GM21619 (cell line): ENCODE measurements around the gene NUP153.

ENCODE experiments used
- ATAC-seq: cut with Tn5 transposase; IDR thresholded peaks from one replicate; pipeline ENCODE4 v1.9.1; 2021; ENCODE audit not compliant: unreplicated experiment

Gene NUP153

DNA sequence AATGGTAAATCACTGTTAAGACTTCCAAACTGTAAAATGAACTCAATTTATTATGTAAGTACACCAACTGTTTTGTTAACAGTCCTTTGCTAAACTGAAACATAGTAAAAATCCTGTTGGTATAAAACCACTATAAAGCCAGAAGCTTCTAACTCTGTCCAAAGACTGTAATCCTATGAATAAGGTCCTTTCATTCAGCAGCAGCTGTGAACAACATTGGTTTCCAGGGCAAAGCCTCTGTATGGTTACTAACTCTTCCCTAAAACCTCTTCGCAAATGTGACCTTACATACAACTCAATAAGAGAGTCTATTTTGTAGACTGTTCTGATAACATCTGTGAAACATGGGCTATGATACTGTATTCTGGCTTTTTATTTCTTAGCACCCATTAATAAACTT lies 40.1 kb downstream of the NUP153 start:
- ATAC-seq: no peak

DNA sequence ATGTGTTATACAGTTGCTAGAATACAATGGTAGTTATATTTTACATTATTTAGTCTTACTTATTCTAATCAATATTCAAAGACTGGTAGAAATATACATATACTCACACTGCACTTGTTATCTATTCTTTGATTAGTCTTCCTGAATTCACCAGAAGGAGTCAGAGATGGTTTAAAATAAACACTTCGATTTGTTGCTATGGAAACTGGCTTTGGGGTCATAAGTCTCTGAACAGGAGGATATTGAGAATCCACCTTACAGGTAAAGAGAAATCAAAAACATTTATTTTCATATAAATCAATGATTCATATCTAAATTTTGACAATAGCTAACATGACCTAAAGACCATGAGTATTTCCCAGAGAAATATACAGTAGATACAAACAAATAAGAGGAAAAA lies 41.6 kb downstream of the NUP153 start:
- ATAC-seq: no peak

DNA sequence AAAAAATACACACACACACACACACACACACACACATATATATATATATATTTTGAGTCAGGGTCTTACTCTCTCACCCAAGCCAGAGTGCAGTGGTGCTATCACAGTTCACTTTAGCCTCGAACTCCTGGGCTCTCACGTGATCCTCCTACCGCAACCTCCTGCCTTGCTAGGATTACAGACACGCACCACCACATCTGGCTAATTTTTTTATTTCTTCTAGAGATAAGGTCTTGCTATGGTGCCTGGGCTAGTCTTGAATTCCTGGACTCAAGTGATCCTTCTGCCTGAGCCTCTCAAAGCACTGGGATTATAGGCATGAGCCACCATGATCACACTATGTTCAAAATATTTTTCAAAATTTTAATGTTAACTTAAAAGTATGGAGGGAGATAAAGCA lies 43.5 kb downstream of the NUP153 start:
- ATAC-seq: no peak

DNA sequence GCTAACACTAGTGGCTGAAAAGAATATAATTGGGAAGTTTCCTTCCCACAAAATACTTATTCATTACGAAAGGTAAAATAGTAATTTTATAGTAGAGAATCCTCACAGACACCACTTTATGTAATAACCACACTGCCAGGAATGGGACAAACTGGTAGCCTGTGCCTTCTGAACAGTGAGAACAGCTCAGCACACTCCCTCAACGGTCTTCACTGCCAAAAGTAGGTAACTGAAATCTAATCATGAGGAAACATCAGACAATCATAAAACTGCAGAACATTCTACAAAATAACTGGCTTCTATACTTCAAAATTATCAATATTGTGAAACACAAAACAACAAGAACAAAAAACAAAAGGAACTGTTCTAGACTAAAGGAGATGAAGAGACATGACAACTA lies 44.1 kb downstream of the NUP153 start:
- ATAC-seq: no peak

DNA sequence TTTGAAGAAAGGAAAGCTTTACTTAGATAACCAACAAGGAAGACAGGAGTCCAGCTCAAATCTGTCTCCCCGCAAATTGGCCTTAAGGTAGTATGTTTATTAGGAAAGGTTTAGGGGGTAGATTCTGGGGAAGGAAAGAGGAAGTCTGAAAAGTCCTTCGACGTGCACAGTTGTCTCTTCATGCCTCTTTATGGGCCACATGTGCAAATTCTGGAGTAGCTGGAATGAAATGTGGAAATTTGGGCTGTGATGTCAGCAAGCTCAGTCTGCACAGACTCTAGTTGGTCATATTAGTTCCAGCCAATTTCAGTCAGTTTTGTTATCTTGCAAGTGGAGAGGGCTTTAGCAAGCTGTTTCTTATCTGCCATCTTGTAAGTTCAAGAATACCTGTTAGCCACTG lies 50.1 kb downstream of the NUP153 start:
- no peak for ATAC-seq

DNA sequence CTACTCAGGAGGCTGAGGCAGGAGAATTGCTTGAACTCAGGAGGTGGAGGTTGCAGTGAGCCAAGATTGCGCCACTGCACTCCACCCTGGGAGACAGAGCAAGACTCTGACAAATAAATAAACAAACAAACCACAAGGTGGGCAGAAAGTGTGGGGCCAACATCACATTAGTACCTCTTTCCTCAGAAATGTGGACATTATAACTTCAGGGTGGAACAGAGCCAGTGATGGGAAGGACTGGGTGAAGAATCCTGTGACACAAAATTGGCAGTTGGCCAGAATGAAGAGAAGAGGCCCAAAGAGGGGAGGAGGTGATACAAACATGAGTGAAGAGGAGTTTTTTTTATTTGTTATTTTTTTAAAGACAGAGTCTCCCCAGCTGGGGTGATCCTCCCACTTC lies 50.6 kb downstream of the NUP153 start:
- ATAC-seq: no peak

DNA sequence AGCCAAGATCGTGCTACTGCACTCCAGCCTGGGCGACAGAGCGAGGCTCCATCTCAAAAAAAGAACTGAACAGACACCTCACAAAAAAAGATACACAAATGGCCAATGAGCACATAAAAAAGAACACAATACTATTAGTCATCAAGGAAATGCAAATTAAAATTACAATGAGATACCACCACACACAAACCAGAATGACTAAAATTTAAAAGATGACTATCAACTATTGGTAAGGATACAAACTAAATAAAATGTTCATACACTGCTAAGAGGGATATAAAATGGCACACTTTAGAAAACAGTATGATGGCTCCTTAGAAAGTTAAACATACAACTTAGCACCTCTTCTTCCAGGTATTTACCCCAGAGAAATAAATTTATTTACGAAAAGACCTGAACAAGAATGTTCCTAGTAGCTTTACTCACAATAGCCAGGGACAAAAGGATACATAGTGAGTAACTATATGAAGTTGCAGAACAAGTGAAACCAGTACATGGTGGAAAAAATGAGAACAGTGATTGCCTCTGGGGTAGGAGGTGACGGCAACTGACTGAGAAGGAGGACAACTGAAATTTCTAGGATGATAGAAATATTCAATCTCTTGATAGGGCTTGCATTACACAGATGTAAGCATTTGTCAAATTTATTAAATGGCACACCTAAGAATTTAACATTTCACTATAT lies 53.4 kb downstream of the NUP153 start:
- no peak for ATAC-seq

DNA sequence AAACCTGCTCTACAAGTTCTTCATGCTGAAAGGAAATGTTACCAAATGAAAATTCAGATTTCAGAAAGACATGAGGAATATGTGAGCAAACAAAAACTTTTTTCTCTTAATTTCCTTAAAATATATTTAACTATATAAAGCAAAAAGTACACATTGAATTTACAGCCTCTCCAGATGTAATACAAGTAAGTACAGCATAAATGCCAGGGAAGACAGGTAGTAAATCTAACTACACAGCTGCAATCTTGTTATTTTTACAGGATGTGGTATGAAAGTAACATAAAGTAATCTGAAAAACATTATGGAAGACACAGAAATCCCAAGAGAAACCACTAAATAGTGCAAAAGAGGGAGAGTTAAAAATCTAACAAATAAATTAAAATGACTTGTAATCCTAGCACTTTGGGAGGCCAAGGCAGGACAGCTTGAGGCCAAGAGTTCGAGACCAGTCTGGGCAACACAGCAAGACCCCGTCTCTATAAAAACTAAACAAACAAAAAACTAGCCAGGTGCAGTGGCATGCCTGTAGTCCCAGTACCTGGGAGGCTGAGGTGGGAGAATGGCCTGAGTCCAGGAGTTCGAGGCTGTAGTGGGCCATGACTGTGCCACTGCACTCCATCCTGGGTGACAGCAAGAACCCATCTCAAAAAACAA lies 55.9 kb downstream of the NUP153 start:
- no peak for ATAC-seq

DNA sequence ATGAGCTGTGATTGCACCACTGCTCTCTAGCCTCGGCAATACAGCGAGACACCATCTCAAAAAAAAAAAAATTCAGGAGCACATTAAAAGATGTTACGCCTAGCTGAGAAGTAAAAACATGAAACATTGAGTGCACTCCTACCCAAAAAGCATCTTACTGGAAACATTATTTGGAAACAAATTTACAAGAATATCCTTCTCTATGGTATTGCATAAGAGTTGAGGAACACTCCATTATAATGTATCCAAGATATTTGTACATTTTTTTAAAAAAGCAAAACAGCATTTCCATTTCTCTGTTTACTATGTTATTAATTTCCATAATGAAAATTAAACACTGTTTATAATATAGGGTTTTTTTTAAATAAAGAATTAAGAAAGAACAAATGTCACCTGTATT lies 58.0 kb downstream of the NUP153 start:
- no peak for ATAC-seq

DNA sequence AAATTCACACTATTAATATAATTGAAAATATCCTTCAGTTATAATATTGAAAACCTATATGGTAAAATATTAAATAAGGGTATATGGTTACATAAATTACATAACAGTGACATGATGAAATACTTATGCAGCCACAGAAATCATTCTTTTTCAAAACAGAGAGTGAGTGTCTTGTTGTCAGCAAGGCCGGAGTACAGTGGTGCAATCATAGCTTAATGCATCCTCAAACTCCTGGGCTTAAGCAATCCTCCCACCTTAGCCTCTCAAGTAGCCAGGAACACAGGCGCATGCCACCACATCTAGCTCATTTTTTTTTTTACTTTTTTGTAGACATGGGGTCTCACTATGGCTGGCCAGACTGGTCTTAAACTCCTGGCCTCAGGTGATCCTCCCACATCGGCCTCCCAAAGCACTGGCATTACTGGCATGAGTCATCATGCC lies 66.2 kb downstream of the NUP153 start:
- no peak for ATAC-seq

DNA sequence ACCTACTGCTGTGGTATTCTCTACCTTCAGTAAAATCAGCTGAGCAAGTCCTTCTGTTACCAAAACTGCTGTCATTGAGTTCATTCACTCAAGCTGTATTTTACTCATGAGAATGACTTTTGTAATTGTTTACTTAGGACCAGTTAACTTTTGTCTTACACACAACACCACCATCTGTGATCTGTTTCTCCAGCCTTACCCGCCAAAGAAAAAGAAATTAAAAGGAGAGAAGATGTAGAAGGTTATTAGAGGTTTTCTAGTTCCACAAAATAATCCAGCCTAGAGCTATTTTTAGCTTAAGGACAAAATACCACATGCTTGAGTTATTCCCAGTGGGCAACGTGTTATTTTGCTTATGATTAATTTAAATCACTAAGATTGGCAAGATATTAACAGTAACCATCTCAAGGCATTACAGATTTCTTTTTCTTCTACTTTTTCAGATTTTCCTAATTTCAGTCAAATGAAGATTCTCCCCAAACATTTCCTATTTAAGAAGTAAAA lies 68.5 kb downstream of the NUP153 start:
- no peak for ATAC-seq

DNA sequence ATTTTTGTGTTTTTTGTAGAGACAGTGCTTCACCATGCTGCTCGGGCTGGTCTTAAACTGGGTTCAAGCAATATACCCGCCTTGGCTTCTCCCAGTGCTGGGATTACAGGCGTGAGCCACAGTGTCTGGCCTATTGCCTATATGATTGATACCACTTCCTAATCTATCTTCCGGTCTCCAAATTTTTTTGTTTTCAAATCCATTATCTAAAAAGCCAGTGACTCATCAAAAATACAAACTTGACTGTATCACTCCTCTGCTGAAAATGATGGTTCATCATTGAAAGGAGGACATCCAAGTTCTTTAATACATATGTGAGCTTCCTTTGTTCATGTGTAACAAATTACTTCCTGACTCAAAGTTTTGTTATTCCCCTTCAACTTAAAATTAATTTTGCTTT lies 71.2 kb downstream of the NUP153 start:
- no peak for ATAC-seq

DNA sequence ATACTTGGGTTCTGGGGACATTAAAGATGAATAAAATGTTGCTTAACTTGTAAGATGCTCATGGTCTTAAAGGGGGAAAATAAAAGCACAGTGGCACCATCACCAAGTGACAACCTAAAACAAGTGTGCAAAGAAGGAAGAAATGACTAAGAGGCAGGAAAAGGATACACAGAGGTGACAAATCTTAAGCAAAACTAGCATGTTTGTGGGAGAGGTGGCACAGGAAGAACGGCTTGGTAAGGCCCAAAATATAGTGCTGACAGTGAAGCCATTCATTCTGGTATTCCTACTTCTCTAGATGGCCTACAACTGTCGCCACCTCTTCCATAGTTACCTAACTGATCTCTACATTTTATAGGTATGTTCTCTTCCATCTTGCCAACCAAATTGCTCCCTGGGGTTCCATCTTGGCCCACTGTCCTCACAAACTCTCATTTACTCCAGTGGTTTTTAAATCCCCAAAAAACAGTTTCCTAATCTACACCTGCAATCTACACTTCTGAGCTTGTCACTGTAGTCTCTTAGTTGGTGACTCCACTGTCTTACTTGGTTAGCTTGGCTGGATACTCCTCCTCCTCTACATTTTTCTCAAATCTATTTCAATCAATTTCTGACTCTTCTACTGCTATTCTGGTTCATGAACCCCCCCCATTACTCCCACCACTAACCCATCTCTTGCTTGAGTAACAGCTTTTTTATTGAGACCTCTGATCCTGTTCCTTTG lies 73.1 kb downstream of the NUP153 start:
- peak; percentile 54 for ATAC-seq

DNA sequence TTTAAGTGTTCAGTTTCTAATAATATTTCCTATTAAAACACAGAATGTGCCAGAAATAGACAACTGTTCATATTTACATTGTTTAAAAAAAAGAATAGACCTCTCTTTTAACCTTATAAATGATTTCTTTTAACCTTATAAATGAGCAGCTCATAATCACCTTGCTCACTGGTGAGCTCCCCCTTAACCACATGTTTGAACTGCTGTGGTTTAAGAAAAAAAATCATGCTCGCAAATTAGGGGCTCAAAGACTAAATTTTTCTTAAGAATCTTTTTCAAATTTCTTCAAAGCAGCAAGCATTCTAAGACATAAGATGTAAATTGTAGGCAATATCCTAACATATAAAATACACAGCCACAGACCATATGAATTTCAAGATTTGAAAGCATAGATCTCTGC lies 73.8 kb downstream of the NUP153 start:
- ATAC-seq: no peak

DNA sequence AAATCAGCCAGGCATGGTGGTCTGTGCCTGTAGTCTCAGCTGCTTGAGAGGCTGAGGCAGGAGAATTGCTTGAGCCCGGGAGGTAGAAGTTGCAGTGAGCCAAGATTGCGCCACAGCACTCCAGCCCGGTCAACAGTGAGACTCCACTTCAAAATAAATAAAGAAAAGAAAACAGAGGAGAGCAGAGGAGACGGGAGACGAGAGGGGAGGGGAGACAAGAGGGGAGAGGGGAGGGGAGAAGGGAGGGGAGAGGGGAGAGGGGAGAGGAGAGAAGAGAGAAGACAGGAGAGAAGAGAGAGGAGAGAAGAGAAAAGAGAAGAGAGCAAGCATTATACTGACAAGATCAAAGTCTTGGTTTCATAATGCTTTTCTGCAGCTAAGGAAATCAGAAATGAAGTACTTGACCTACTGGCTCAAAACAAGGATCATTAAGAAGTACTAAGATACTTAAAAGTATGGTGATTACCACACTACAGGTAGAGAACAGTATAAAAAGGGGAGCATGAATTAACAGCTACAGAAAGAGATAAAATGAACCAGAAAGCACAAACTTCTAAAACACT lies 76.1 kb downstream of the NUP153 start:
- ATAC-seq: no peak

DNA sequence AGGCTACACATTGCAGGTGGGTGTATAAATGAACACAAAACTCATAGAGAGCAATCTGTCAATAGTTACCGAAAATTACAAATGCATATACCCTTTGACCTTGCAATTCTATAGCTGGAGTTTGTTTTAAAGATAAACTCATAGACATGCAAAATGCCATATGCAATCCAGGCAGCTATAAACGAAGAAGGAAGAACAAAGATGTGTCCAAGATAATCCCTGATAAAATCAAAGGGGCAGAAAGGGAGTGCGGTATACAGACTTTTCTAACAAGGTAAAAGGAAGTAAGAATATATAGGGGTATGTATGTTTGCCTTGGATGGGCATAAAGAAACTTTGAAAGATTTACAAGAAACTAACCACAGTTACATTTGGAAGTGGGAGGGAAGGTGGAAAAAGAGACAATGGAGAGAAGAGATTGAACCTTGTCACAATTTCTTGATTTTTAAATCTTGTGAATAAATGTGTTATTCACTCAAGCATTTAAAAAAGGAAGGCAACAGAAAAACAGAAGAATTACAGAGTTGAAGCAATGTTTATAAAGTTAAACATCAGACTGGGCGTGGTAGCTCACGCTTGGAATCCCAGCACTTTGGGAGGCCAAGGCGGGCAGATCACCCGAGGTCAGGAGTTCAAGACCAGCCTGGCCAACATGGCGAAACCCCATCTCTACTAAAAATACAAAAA lies 76.8 kb downstream of the NUP153 start:
- ATAC-seq: no peak

DNA sequence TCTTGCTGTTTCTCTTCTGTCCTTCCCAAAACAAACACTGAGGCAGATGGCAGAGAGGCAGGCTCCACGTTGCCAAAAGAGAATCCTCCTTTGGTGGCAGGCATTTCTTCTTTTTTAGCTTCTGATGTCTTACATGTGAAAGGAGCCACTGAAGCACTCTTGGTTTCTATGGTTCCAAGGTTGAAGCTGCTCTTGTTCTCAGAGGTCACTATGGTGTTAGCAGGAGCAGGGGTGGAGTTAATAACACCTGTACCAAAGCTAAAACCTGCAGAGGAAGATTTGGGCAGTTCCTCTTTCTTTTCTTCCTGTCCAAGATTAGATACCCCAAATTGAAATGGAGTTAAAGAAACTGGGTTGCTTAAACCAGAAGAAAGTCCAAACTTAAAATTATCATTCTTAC lies 77.9 kb downstream of the NUP153 start:
- no peak for ATAC-seq

DNA sequence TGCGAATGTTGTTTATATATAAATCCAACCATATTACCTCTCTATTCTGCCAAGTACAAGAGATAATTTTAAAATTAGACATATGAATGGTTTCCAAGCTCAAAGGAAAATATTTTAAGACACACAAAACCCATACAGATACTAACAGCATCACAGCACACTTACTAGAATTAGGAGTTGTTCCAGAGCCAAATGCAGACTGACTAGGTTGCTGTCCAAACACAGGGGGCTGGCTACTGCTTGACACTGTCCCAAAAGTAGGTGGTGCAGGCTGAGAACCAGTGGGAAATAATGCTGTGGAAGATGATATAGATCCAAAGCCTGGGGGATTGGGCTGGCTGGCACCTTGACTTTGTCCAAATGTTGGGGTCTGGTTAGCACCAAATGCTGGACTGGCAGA lies 82.3 kb downstream of the NUP153 start:
- ATAC-seq: no peak

DNA sequence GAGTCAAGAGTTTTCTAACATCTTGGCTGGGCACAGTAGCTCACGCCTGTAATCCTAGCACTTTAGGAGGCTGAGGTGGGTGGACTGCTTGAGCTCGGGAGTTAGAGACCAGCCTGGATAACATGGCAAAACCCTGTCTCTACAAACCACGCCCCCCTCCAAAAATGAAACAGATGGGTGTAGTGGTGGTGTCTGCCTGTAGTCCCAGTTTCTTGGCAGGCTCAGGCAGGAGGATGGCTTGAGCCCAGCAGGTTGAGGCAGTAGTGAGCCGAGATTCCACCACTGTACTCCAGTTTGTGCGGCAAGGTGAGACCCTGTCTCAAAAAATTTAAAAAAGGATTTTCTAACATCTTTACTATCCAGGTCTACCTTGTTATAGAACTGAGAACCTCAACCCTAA lies 84.6 kb downstream of the NUP153 start:
- no peak for ATAC-seq

DNA sequence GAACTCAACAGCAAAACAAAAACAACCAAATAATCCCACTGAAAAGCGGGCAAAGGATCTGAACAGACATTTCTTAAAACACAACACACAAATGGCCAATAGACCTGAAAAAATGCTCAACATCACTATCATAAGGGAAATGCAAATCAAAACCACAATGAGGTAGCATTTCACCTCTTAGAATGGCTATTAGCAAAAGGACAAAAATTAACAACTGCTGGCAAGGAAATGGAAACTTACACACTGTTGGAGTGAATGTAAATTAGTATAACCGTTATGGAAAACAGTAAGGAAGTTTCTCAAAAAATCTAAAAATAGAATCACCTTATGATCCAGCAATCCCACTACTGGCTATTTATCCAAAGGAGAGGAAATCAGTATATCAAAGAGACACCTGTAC lies 85.7 kb downstream of the NUP153 start:
- peak; percentile 87 for ATAC-seq

DNA sequence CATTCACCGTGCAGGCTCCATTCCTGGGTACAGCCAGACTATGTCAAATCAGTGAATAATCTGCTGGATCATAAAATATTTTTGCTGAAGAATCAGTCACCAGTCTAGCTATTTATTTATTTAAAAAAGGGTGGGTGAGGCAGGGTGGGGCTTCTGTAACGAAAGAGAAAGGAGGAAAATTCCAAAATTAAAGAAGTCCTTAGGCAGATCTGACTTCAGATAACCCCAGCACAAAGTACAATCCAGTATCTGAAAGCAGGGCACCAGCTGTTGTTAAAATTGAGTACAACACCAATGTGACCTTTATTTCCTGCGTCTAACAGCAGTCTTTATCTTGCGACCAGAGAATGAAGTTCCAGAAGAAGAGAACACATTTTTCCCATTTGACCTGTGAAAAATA lies 90.9 kb downstream of the NUP153 start:
- ATAC-seq: no peak
